ENCODE data around the gene SLC24A4. TPM values are rescaled to one million over a fixed set of nuclear protein-coding genes. Genes with fewer than 3 reads are reported as not detected.

SLC24A4 gene
- total RNA-seq, 3 donors from 2014 or later (not counting 1 experiment from before 2014, with no cell fraction given): 1.1 to 3.2 (median 2.1) TPM

- 67% methylated on average over 9 of the region's 10 CpGs for WGBS (ENCODE audit: insufficient coverage)
- peak overlapping the region; percentile 73 for H3K4me3 Mint-ChIP-seq
- H3K4me1 ChIP-seq (ENCODE audit: control insufficient read depth, insufficient read depth, low read length): peaks cover 39% of the 10 kb centered on the region
- no peak for DNase-seq
- H3K36me3 Mint-ChIP-seq: no peaks in the 10 kb centered on the region
- no peak overlapping the region for H3K4me3 ChIP-seq (ENCODE audit: low read length)
- intact Hi-C loops (cut with micrococcal nuclease): no loop called here
- H3K4me1 Mint-ChIP-seq: peaks cover 20 to 38% of the 10 kb centered on the region in 2 donors
- peak overlapping the region in 1 of 2 donors; percentile 67 for H3K27ac Mint-ChIP-seq
- H3K27me3 ChIP-seq (ENCODE audit: control insufficient read depth, insufficient read depth, low read length): no peaks in the 10 kb centered on the region
- TF ChIP-seq CTCF (IDR thresholded peaks at IDR 0.05): no peak
- H3K27me3 Mint-ChIP-seq (ENCODE audit: low read depth in 2 of 2): peaks cover 0 to 19% of the 10 kb centered on the region in 2 donors
- no peaks in the 10 kb centered on the region for H3K9me3 Mint-ChIP-seq
- H3K27ac ChIP-seq (ENCODE audit: low read length): no peak overlapping the region
- ATAC-seq: peak; percentile 51 to 66 (median 56)
- H3K9me3 ChIP-seq (ENCODE audit: control insufficient read depth, insufficient read depth, low read length): no peaks in the 10 kb centered on the region
- no peaks in the 10 kb centered on the region for H3K36me3 ChIP-seq (ENCODE audit: control insufficient read depth, insufficient read depth, low read length)
These were observed 119.0 kb downstream of the SLC24A4 start for GRCh38 chr14:92441751-92442504.

- Mint-ChIP-seq H3K27me3 (ENCODE audit: low read depth in 2 of 2) (peaks cover 0 to 16% of the 10 kb centered on the region in 2 donors), H3K4me3 (no peak overlapping the region), H3K4me1 (peaks cover 30 to 49% of the 10 kb centered on the region in 2 donors), H3K27ac (no peak overlapping the region), H3K36me3 (no peaks in the 10 kb centered on the region), H3K9me3 (no peaks in the 10 kb centered on the region)
- intact Hi-C loops (cut with micrococcal nuclease): no loop called here
- H3K9me3 ChIP-seq (ENCODE audit: control insufficient read depth, insufficient read depth, low read length): no peaks in the 10 kb centered on the region
- WGBS (ENCODE audit: insufficient coverage): 94% methylated on average over 14 of the region's 14 CpGs
- peaks cover 48% of the 10 kb centered on the region for H3K4me1 ChIP-seq (ENCODE audit: control insufficient read depth, insufficient read depth, low read length)
- no peak overlapping the region for H3K27ac ChIP-seq (ENCODE audit: low read length)
- ATAC-seq: no peak
- no peaks in the 10 kb centered on the region for H3K27me3 ChIP-seq (ENCODE audit: control insufficient read depth, insufficient read depth, low read length)
- no peaks in the 10 kb centered on the region for H3K36me3 ChIP-seq (ENCODE audit: control insufficient read depth, insufficient read depth, low read length)
- DNase-seq: no peak
- TF ChIP-seq CTCF (IDR thresholded peaks at IDR 0.05): no peak
- H3K4me3 ChIP-seq (ENCODE audit: low read length): no peak overlapping the region
These were observed 120.2 kb downstream of the SLC24A4 start for GRCh38 chr14:92443167-92443566.

GRCh38 chr14:92443741-92444140 is 120.8 kb downstream of the SLC24A4 start:
- no peaks in the 10 kb centered on the region for H3K9me3 Mint-ChIP-seq
- H3K27ac ChIP-seq (ENCODE audit: low read length): no peak overlapping the region
- peaks cover 48% of the 10 kb centered on the region for H3K4me1 ChIP-seq (ENCODE audit: control insufficient read depth, insufficient read depth, low read length)
- H3K4me1 Mint-ChIP-seq: peaks cover 30 to 49% of the 10 kb centered on the region in 2 donors
- no peaks in the 10 kb centered on the region for H3K36me3 Mint-ChIP-seq
- intact Hi-C loops (cut with micrococcal nuclease): no loop called here
- no peaks in the 10 kb centered on the region for H3K36me3 ChIP-seq (ENCODE audit: control insufficient read depth, insufficient read depth, low read length)
- ATAC-seq (no peak), DNase-seq (no peak)
- H3K27me3 Mint-ChIP-seq (ENCODE audit: low read depth in 2 of 2): peaks cover 0 to 16% of the 10 kb centered on the region in 2 donors
- H3K4me3 ChIP-seq (ENCODE audit: low read length): no peak overlapping the region
- whole genome bisulfite sequencing (ENCODE audit: insufficient coverage): 88% methylated on average over 8 of the region's 8 CpGs
- no peak overlapping the region for H3K4me3 Mint-ChIP-seq
- H3K27me3 ChIP-seq (ENCODE audit: control insufficient read depth, insufficient read depth, low read length): no peaks in the 10 kb centered on the region
- TF ChIP-seq CTCF (IDR thresholded peaks at IDR 0.05): no peak
- no peak overlapping the region for H3K27ac Mint-ChIP-seq
- H3K9me3 ChIP-seq (ENCODE audit: control insufficient read depth, insufficient read depth, low read length): no peaks in the 10 kb centered on the region
